GM18870 (cell line): ENCODE data around the gene GFOD1.
"Not testable (repeated sequence)": the region's sequence is repeated elsewhere in the genome, so short reads cannot be mapped to it uniquely, and the experiment has no call there.

ENCODE experiments used
- ATAC-seq: cut with Tn5 transposase; IDR thresholded peaks from one replicate; pipeline ENCODE4 v1.9.1; 2021; ENCODE audit warnings: moderate library complexity; ENCODE audit not compliant: unreplicated experiment

Gene GFOD1

GRCh38 chr6:13511913-13512717 lies 24.7 kb upstream of the GFOD1 start:
- ATAC-seq = no peak

GRCh38 chr6:13511141-13511571 lies 23.8 kb upstream of the GFOD1 start:
- ATAC-seq = not testable (repeated sequence)

GRCh38 chr6:13510433-13510832 lies 23.0 kb upstream of the GFOD1 start:
- not testable (repeated sequence) for ATAC-seq

- no peak for ATAC-seq
Measured at GRCh38 chr6:13508711-13509705, 21.6 kb upstream of the GFOD1 start.

GRCh38 chr6:13507306-13507860 lies 20.0 kb upstream of the GFOD1 start:
- ATAC-seq = no peak

- no peak for ATAC-seq
Measured at GRCh38 chr6:13505345-13505734, 17.9 kb upstream of the GFOD1 start.

- no peak for ATAC-seq
Measured at GRCh38 chr6:13504611-13505344, 17.4 kb upstream of the GFOD1 start.

- ATAC-seq = no peak
Measured at GRCh38 chr6:13500915-13501314, 13.5 kb upstream of the GFOD1 start.

GRCh38 chr6:13500264-13500663 lies 12.9 kb upstream of the GFOD1 start:
- ATAC-seq = no peak

GRCh38 chr6:13496513-13497190 lies 9.3 kb upstream of the GFOD1 start:
- no peak for ATAC-seq

- ATAC-seq = no peak
Measured at GRCh38 chr6:13495818-13496217, 8.4 kb upstream of the GFOD1 start.

- no peak for ATAC-seq
Measured at GRCh38 chr6:13495112-13495776, 7.8 kb upstream of the GFOD1 start.

GRCh38 chr6:13494137-13494536 lies 6.7 kb upstream of the GFOD1 start:
- ATAC-seq = no peak

GRCh38 chr6:13493147-13493546 lies 5.7 kb upstream of the GFOD1 start:
- no peak for ATAC-seq

- no peak for ATAC-seq
Measured at GRCh38 chr6:13492357-13492756, 5.0 kb upstream of the GFOD1 start.

GRCh38 chr6:13491538-13491937 lies 4.1 kb upstream of the GFOD1 start:
- no peak for ATAC-seq

GRCh38 chr6:13490402-13490801 lies 3.0 kb upstream of the GFOD1 start:
- no peak for ATAC-seq

GRCh38 chr6:13488896-13489237 lies 1.5 kb upstream of the GFOD1 start:
- no peak for ATAC-seq

GRCh38 chr6:13488015-13488895 lies 855 bp upstream of the GFOD1 start:
- ATAC-seq = no peak
